ENCODE measurements around the gene ZNF573. TPM values are rescaled to one million over a fixed set of nuclear protein-coding genes. Genes with fewer than 3 reads are reported as not detected.

The ZNF573 gene
- total and polyA plus RNA-seq, 2 of the 13 experiments (the other 11 are each of a cell fraction or from before 2014, with no cell fraction given), result 3.1 to 9.3 TPM

DNA sequence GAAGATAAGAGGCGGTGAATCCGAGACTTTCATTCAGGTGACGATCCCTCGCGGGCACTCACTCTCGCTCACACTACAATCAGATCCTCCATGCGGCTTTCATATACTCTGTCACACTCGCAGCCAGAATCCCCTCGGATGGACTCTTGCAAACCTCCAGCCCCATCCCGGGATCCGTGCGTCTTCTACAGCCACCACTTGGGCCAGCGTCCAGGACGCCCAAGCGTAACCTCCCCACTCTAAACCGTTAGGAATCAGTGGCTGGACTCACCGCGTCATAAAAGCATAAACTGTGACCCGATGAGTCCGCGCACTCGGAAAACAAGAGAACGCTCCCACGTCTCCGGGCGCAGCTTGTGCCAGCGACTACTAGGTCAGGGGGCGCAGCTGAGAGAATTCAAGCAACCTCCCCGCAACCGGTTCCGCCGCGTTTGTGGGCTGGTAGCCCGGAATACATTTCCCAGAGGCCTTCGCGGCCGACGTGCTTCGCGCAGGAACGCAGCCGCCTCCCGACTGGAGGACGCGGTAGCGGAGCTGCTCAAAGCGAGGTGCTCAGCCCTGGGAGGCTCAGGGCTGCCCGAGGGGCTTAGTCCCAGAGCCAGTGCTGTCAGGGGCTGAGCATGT, 87.4 kb downstream of the ZNF573 start (continued):
- TF ChIP-seq, protein P1, sequence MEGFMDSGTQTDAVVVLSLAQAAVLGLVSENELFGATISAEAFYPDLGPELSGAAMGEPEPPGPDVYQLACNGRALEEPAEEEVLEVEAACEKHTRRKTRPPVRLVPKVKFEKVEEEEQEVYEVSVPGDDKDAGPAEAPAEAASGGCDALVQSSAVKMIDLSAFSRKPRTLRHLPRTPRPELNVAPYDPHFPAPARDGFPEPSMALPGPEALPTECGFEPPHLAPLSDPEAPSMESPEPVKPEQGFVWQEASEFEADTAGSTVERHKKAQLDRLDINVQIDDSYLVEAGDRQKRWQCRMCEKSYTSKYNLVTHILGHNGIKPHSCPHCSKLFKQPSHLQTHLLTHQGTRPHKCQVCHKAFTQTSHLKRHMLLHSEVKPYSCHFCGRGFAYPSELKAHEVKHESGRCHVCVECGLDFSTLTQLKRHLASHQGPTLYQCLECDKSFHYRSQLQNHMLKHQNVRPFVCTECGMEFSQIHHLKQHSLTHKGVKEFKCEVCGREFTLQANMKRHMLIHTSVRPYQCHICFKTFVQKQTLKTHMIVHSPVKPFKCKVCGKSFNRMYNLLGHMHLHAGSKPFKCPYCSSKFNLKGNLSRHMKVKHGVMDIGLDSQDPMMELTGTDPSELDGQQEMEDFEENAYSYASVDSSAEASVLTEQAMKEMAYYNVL (CRISPR knock-in tag; IDR thresholded peaks at IDR 0.05; ENCODE audit: borderline replicate concordance), result no peak; the same call in 1 of the 2 replicates
- TF ChIP-seq PPARG (CRISPR knock-in tag; conservative IDR thresholded peaks at IDR 0.05) (peak; percentile 99), MAFG (CRISPR knock-in tag; IDR thresholded peaks at IDR 0.05) (no peak), RFX5 (IDR thresholded peaks at IDR 0.05; ENCODE audit: low read depth, low read length) (no peak), HDAC1 (CRISPR knock-in tag; IDR thresholded peaks at IDR 0.05) (peak; percentile 88), ZSCAN9 (CRISPR knock-in tag; IDR thresholded peaks at IDR 0.05; ENCODE audit: borderline replicate concordance) (no peak), THAP11 (CRISPR knock-in tag; IDR thresholded peaks at IDR 0.05) (peak; percentile 98), ESRRA (CRISPR knock-in tag; IDR thresholded peaks at IDR 0.05; ENCODE audit: low read depth) (no peak), ZNF674 (CRISPR knock-in tag; IDR thresholded peaks at IDR 0.05; ENCODE audit: low read depth) (no peak), MED1 (CRISPR knock-in tag; IDR thresholded peaks at IDR 0.05) (peak; percentile 77), TARDBP (CRISPR knock-in tag; IDR thresholded peaks at IDR 0.05) (peak; percentile 68; the same call in 1 of the 2 replicates), RXRA (CRISPR knock-in tag; IDR thresholded peaks at IDR 0.05) (peak; percentile 95), ZNF253 (CRISPR knock-in tag; IDR thresholded peaks at IDR 0.05; ENCODE audit: borderline replicate concordance) (0 out of 2 replicates have a peak, but pooled peaks have one; percentile 48), NFE2L1 (CRISPR knock-in tag; IDR thresholded peaks at IDR 0.05; ENCODE audit: borderline replicate concordance) (no peak), SPEN (CRISPR knock-in tag; IDR thresholded peaks at IDR 0.05; ENCODE audit: low read depth) (peak; percentile 76), ATF1 (CRISPR knock-in tag; IDR thresholded peaks at IDR 0.05) (peak; percentile 64; the same call in 1 of the 2 replicates)
- TF ChIP-seq, protein P2, sequence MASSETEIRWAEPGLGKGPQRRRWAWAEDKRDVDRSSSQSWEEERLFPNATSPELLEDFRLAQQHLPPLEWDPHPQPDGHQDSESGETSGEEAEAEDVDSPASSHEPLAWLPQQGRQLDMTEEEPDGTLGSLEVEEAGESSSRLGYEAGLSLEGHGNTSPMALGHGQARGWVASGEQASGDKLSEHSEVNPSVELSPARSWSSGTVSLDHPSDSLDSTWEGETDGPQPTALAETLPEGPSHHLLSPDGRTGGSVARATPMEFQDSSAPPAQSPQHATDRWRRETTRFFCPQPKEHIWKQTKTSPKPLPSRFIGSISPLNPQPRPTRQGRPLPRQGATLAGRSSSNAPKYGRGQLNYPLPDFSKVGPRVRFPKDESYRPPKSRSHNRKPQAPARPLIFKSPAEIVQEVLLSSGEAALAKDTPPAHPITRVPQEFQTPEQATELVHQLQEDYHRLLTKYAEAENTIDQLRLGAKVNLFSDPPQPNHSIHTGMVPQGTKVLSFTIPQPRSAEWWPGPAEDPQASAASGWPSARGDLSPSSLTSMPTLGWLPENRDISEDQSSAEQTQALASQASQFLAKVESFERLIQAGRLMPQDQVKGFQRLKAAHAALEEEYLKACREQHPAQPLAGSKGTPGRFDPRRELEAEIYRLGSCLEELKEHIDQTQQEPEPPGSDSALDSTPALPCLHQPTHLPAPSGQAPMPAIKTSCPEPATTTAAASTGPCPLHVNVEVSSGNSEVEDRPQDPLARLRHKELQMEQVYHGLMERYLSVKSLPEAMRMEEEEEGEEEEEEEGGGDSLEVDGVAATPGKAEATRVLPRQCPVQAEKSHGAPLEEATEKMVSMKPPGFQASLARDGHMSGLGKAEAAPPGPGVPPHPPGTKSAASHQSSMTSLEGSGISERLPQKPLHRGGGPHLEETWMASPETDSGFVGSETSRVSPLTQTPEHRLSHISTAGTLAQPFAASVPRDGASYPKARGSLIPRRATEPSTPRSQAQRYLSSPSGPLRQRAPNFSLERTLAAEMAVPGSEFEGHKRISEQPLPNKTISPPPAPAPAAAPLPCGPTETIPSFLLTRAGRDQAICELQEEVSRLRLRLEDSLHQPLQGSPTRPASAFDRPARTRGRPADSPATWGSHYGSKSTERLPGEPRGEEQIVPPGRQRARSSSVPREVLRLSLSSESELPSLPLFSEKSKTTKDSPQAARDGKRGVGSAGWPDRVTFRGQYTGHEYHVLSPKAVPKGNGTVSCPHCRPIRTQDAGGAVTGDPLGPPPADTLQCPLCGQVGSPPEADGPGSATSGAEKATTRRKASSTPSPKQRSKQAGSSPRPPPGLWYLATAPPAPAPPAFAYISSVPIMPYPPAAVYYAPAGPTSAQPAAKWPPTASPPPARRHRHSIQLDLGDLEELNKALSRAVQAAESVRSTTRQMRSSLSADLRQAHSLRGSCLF (CRISPR knock-in tag; IDR thresholded peaks at IDR 0.05; ENCODE audit: borderline replicate concordance), result no peak
- TF ChIP-seq, protein P3, sequence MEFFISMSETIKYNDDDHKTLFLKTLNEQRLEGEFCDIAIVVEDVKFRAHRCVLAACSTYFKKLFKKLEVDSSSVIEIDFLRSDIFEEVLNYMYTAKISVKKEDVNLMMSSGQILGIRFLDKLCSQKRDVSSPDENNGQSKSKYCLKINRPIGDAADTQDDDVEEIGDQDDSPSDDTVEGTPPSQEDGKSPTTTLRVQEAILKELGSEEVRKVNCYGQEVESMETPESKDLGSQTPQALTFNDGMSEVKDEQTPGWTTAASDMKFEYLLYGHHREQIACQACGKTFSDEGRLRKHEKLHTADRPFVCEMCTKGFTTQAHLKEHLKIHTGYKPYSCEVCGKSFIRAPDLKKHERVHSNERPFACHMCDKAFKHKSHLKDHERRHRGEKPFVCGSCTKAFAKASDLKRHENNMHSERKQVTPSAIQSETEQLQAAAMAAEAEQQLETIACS (CRISPR knock-in tag; IDR thresholded peaks at IDR 0.05), result 0 out of 2 replicates have a peak, but pooled peaks have one; percentile 18
- TF ChIP-seq, protein P4, sequence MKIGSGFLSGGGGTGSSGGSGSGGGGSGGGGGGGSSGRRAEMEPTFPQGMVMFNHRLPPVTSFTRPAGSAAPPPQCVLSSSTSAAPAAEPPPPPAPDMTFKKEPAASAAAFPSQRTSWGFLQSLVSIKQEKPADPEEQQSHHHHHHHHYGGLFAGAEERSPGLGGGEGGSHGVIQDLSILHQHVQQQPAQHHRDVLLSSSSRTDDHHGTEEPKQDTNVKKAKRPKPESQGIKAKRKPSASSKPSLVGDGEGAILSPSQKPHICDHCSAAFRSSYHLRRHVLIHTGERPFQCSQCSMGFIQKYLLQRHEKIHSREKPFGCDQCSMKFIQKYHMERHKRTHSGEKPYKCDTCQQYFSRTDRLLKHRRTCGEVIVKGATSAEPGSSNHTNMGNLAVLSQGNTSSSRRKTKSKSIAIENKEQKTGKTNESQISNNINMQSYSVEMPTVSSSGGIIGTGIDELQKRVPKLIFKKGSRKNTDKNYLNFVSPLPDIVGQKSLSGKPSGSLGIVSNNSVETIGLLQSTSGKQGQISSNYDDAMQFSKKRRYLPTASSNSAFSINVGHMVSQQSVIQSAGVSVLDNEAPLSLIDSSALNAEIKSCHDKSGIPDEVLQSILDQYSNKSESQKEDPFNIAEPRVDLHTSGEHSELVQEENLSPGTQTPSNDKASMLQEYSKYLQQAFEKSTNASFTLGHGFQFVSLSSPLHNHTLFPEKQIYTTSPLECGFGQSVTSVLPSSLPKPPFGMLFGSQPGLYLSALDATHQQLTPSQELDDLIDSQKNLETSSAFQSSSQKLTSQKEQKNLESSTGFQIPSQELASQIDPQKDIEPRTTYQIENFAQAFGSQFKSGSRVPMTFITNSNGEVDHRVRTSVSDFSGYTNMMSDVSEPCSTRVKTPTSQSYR (CRISPR knock-in tag; IDR thresholded peaks at IDR 0.05; ENCODE audit: borderline replicate concordance), result no peak

Data from HepG2 (cell line).